Loucy (cell line): ENCODE measurements around the gene NECTIN1.
A peak's percentile ranks its signal among the peaks of the same experiment; 100 is the strongest.
"Not testable (repeated sequence)": the region's sequence is repeated elsewhere in the genome, so short reads cannot be mapped to it uniquely, and the experiment has no call there.

Source experiments
- H2AFZ ChIP-seq: fragments of 200-600 bp; sonication (generic); 2 replicates; pipeline ENCODE4 v1.6.0; 2016; ENCODE audit warnings: antibody characterized with exemption, mild to moderate bottlenecking, low read length, moderate library complexity
- H3F3A ChIP-seq: fragments of 200-600 bp; 2 replicates; pipeline ENCODE4 v1.6.0; 2016; ENCODE audit warnings: antibody characterized with exemption, low read depth, mild to moderate bottlenecking
- H3K27me3 ChIP-seq: fragments of 200-600 bp; sonication (generic); 2 replicates; pipeline ENCODE4 v1.6.1; 2014; ENCODE audit warnings: low read length, mild to moderate bottlenecking; ENCODE audit not compliant: insufficient read depth, poor library complexity, severe bottlenecking
- H3K36me3 ChIP-seq: fragments of 200-600 bp; sonication (generic); 2 replicates; pipeline ENCODE4 v1.6.1; 2016; ENCODE audit warnings: low read length; ENCODE audit not compliant: insufficient read depth
- H3K4me1 ChIP-seq: fragments of 200-600 bp; sonication (generic); 2 replicates; pipeline ENCODE4 v1.5.1; 2014; ENCODE audit warnings: low read length, mild to moderate bottlenecking; ENCODE audit not compliant: insufficient read depth, poor library complexity, severe bottlenecking
- H3K4me2 ChIP-seq: fragments of 200-600 bp; sonication (generic); 2 replicates; pipeline ENCODE4 v1.6.0; 2014; ENCODE audit warnings: antibody characterized with exemption, low read length, low read depth, mild to moderate bottlenecking; ENCODE audit not compliant: poor library complexity, severe bottlenecking
- H3K4me3 ChIP-seq: fragments of 200-600 bp; sonication (generic); 2 replicates; pipeline ENCODE4 v1.5.1; 2014; ENCODE audit warnings: low read length, mild to moderate bottlenecking, mixed read lengths; ENCODE audit not compliant: poor library complexity, severe bottlenecking
- H3K79me2 ChIP-seq: fragments of 200-600 bp; sonication (generic); 2 replicates; pipeline ENCODE4 v1.6.1; 2014; ENCODE audit warnings: low read length; ENCODE audit not compliant: insufficient read depth
- H3K9ac ChIP-seq: fragments of 200-600 bp; sonication (generic); 2 replicates; pipeline ENCODE4 v1.6.0; 2014; ENCODE audit warnings: mild to moderate bottlenecking, low read depth, low read length, moderate library complexity; ENCODE audit not compliant: poor library complexity, severe bottlenecking
- H3K9me2 ChIP-seq: fragments of 200-600 bp; sonication (generic); replicated peaks from 2 replicates; pipeline ENCODE4 v1.6.1; 2016; ENCODE audit warnings: low read depth, low read length, mixed read lengths
- H3K9me3 ChIP-seq: fragments of 200-600 bp; sonication (generic); 2 replicates; pipeline ENCODE4 v1.6.1; 2014; ENCODE audit warnings: mild to moderate bottlenecking, antibody characterized with exemption, low read length, low read depth; ENCODE audit not compliant: insufficient read depth
- H4K20me1 ChIP-seq: fragments of 200-600 bp; sonication (generic); 2 replicates; pipeline ENCODE4 v1.6.0; 2014; ENCODE audit warnings: antibody characterized with exemption, low read length, mild to moderate bottlenecking; ENCODE audit not compliant: insufficient read depth, poor library complexity, severe bottlenecking
- CTCF ChIP-seq: fragments of 200-600 bp; sonication (generic); conservative IDR thresholded peaks from 2 replicates; pipeline ENCODE4 v1.5.1; 2014; ENCODE audit warnings: mild to moderate bottlenecking, antibody characterized with exemption, low read length
- EZH2phosphoT487 ChIP-seq: fragments of 200-600 bp; IDR thresholded peaks from 2 replicates; pipeline ENCODE4 v1.6.1; 2018; ENCODE audit warnings: antibody characterized with exemption, mild to moderate bottlenecking, moderate library complexity, borderline replicate concordance

Gene NECTIN1

GRCh38 chr11:119605137-119605665 lies 123.8 kb downstream of the NECTIN1 start:
- no peaks in the 10 kb centered on the region for H3K79me2 ChIP-seq
- H3K9me2 ChIP-seq = no peaks in the 10 kb centered on the region
- H3K27me3 ChIP-seq = no peaks in the 10 kb centered on the region
- no peaks in the 10 kb centered on the region for H3K36me3 ChIP-seq
- no peaks in the 10 kb centered on the region for H3F3A ChIP-seq
- no peak overlapping the region for H3K4me3 ChIP-seq
- H2AFZ ChIP-seq = no peak overlapping the region
- no peaks in the 10 kb centered on the region for H3K4me1 ChIP-seq
- no peak overlapping the region for H3K9ac ChIP-seq
- H3K9me3 ChIP-seq = no peaks in the 10 kb centered on the region
- no peak overlapping the region for H3K4me2 ChIP-seq
- H4K20me1 ChIP-seq = no peaks in the 10 kb centered on the region
- no peak for TF ChIP-seq EZH2phosphoT487
- no peak for TF ChIP-seq CTCF

- Histone ChIP-seq H2AFZ (no peak overlapping the region), H3K9ac (no peak overlapping the region), H3F3A (no peaks in the 10 kb centered on the region), H3K9me2 (no peaks in the 10 kb centered on the region), H3K4me2 (no peak overlapping the region), H3K27me3 (no peaks in the 10 kb centered on the region), H3K9me3 (no peaks in the 10 kb centered on the region), H3K4me3 (no peak overlapping the region), H4K20me1 (no peaks in the 10 kb centered on the region), H3K79me2 (no peaks in the 10 kb centered on the region), H3K4me1 (no peaks in the 10 kb centered on the region), H3K36me3 (no peaks in the 10 kb centered on the region)
- TF ChIP-seq CTCF (peak; percentile 33; the same call in 1 of the 2 replicates), EZH2phosphoT487 (no peak)
Observed at GRCh38 chr11:119602745-119603373, 126.1 kb downstream of the NECTIN1 start.

- Histone ChIP-seq H3K27me3 (no peaks in the 10 kb centered on the region), H3K9me3 (no peaks in the 10 kb centered on the region), H3K9me2 (no peaks in the 10 kb centered on the region), H3K9ac (no peak overlapping the region), H4K20me1 (no peaks in the 10 kb centered on the region), H3K36me3 (no peaks in the 10 kb centered on the region), H3F3A (no peaks in the 10 kb centered on the region), H3K79me2 (no peaks in the 10 kb centered on the region), H2AFZ (no peak overlapping the region), H3K4me1 (no peaks in the 10 kb centered on the region), H3K4me3 (no peak overlapping the region), H3K4me2 (no peak overlapping the region)
- TF ChIP-seq CTCF = no peak
- no peak for TF ChIP-seq EZH2phosphoT487
Observed at GRCh38 chr11:119599864-119600541, 129.0 kb downstream of the NECTIN1 start.

GRCh38 chr11:119595941-119596340 lies 133.1 kb downstream of the NECTIN1 start:
- not testable (repeated sequence) for H3K36me3 ChIP-seq, H4K20me1 ChIP-seq, H3K9ac ChIP-seq, H3K4me1 ChIP-seq, H3K27me3 ChIP-seq, H3K4me2 ChIP-seq, H3F3A ChIP-seq, H3K4me3 ChIP-seq, H3K79me2 ChIP-seq, H2AFZ ChIP-seq, H3K9me2 ChIP-seq, H3K9me3 ChIP-seq
